Hair follicle dermal papilla cell (primary cell): ENCODE measurements around the gene DPYSL3. TPM values are rescaled to one million over a fixed set of nuclear protein-coding genes. Genes with fewer than 3 reads are reported as not detected.

Source experiments
- small RNA-seq: library from RNA; depleted of rRNA; stranded (forward); fragments of <200 nt; gene quantifications from one replicate; pipeline ENCODE3, GENCODE V24; 2012
- total RNA-seq: library from RNA; depleted of rRNA; stranded (reverse); fragments of >200 nt; gene quantifications from 2 replicates; pipeline ENCODE4 v1.2.3, GENCODE V29; 2012

DPYSL3 gene
- total RNA-seq, result 242 and 276 TPM in 2 replicates

GRCh38 chr5:147509710-147510651, at the start of gene DPYSL3:
DPYSL3 (minus strand) TSS chr5:147510068; CDS start chr5:147509858, 210 bp downstream.

Small RNAs within 50 kb of the gene (small RNA-seq; reads per million reads assigned to genes)
- gene AC011373.1, result not detected
